Epithelial cell of proximal tubule (primary cell): ENCODE data around the gene TAX1BP3. TPM values are rescaled to one million over a fixed set of nuclear protein-coding genes. Genes with fewer than 3 reads are reported as not detected.

Experiments
- DNase-seq: peaks from one replicate; pipeline ENCODE4 v3.0.0-alpha.2; 2011; ENCODE audit warnings: low read depth
- H3K4me3 ChIP-seq: 2 replicates; pipeline ENCODE4 v1.5.1; 2011; ENCODE audit warnings: low read depth, mild to moderate bottlenecking, low read length
- CTCF ChIP-seq: conservative IDR thresholded peaks from 2 replicates; pipeline ENCODE4 v1.5.1; 2012; ENCODE audit warnings: low read depth, mild to moderate bottlenecking, low read length
- total RNA-seq: library from RNA; depleted of rRNA; stranded (reverse); fragments of >200 nt; gene quantifications from 2 replicates; pipeline ENCODE4 v1.2.3, GENCODE V29; 2015

TAX1BP3 gene
- total RNA-seq, 1 donor from 2014 or later = 426 TPM

GRCh38 chr17:3692346-3692745 is 24.0 kb upstream of the TAX1BP3 start:
- DNase-seq = no peak
- no peak overlapping the region for H3K4me3 ChIP-seq
- TF ChIP-seq CTCF = peak; percentile 20

GRCh38 chr17:3691617-3692067 is 23.3 kb upstream of the TAX1BP3 start:
- H3K4me3 ChIP-seq = no peak overlapping the region
- TF ChIP-seq CTCF = no peak
- no peak for DNase-seq

GRCh38 chr17:3690094-3690715 is 21.8 kb upstream of the TAX1BP3 start:
- H3K4me3 ChIP-seq = no peak overlapping the region
- TF ChIP-seq CTCF = no peak
- DNase-seq = no peak

GRCh38 chr17:3689262-3690093 is 21.1 kb upstream of the TAX1BP3 start:
- no peak for TF ChIP-seq CTCF
- no peak for DNase-seq
- no peak overlapping the region for H3K4me3 ChIP-seq

- no peak for TF ChIP-seq CTCF
- no peak overlapping the region for H3K4me3 ChIP-seq
- DNase-seq = no peak
Observed at GRCh38 chr17:3688852-3689261, 20.5 kb upstream of the TAX1BP3 start.

- DNase-seq = no peak
- no peak for TF ChIP-seq CTCF
- no peak overlapping the region for H3K4me3 ChIP-seq
Observed at GRCh38 chr17:3688027-3688553, 19.7 kb upstream of the TAX1BP3 start.

- DNase-seq = no peak
- no peak for TF ChIP-seq CTCF
- H3K4me3 ChIP-seq = no peak overlapping the region
Observed at GRCh38 chr17:3685174-3685573, 16.8 kb upstream of the TAX1BP3 start.
